Cortex of kidney (tissue), 1 donor: ENCODE measurements around the gene SORCS3.

Experiments used
- DNase-seq: peaks from one replicate; lab custom pipeline; 2025; lab: John Stamatoyannopoulos, UW

Gene SORCS3

DNA sequence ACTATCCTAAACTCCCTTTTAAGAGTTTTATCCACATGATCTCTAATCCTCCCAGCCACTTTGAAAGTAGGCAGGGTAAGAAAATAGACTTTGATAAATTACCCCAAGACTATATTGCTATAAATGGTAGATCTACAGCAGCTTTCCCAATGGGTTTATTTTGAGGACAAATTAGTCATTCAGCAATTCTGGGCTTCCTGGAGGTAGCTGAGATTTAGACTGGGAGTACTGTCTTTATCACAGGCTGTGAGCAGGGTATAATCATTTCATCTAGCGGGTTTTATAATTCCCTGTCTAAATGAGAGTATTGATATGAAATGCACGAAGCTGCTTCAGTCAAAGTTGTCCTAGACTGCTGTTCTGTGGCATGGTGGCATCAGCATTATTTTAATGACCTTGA lies 279.4 kb downstream of the SORCS3 start:
- DNase-seq, result no peak

GRCh38 chr10:104921763-104922162 lies 280.7 kb downstream of the SORCS3 start:
- no peak for DNase-seq

GRCh38 chr10:104922810-104923209 lies 281.7 kb downstream of the SORCS3 start:
- no peak for DNase-seq

DNA sequence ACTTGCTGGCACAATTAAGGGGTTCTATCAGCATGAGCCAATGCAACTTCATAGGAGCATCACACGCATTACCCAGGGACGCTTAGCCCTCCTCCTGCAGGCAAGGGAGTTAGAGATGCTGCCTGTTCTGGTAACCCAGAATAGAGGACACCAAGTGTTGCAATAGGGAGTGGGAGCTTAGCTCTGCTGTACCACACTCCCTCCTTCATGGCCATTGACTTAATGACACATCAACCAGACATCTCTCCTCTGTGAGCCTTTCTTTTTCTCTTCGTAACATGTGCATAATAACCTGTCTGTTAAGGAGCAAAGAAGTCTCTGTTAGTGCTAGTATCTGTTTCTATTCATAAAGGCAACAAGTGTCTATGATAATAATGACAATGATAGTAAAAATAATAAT lies 282.4 kb downstream of the SORCS3 start:
- no peak for DNase-seq

DNA sequence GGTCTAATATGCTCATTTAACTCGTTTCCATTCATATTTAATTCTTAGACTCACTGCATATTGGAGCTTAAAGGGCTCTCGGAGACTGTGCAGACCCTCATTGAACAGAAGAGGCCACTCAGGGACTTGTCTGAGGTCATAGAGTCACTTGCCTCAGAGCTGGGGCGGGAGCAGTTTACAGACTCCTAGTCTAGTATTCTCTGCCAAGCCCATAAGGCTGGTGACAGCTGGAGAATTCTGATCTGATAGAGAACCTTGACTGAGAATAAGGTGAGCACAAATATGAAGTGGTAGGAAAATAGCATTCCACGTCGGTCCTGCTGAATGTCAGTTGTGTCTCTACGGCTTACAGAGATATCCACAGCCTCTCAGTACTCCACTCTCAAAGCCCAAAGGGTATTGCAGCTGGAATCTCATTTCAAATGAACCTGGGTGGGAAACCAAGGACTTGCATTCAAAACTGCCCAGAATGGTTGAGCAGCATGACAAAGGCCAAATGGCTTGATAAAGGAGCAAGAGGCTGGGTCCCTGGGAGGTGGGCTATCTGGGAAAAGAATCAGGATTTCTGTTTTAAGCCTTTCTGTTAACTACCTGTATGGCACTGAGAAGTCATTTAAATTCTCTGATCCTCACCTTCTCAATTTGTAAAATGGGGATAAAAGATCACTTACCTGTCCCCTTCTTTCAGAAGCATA lies 283.2 kb downstream of the SORCS3 start:
- DNase-seq, result no peak

DNA sequence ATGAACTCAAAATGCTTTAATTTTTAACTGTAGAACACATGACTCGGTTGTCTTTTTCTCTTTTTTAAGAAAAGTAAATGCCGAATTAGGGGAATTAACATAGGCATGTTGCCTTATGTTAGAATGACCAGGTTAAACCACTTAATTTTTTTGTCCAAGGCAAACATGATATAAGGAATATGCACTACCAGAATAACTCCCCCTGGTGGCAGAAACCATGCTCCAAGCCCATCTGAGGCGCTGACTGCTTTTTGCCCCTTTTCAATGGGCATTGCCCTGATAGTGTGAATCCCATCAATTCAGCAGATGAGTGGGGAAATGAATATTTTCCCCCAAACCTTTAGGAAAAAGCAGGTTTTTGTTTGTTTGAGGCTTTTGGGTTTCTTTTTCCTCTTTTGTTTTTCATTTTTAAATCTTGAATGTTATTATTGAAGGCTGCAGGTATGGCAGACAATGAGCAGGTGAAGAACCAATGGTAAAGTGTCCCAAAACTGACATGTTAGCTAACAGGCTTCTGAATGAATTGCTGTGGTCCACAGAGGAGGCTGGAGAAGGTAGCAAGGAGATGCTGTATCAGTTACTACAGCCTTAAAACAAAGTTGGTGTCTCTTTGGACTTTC lies 284.3 kb downstream of the SORCS3 start:
- DNase-seq, result no peak

DNA sequence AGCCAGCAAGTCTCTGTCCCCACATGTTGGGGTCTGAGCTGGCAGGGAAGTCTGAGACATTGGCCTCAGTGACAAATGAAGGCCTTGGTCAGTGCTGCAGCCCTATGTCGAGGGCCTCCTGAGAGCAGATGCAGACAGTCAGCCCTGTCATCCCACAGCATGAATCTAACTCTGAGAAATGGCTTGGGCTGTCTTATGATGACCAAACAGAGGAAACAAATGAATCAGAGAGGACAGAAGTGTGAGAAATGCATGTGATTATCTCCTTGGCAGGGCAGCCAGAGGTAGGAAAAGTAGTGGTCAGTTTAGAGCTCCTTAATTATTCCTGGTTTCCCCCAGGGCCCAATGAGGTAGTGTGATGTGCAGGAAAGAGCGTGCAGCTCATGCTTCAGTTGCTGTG lies 287.6 kb downstream of the SORCS3 start:
- DNase-seq, result no peak

DNA sequence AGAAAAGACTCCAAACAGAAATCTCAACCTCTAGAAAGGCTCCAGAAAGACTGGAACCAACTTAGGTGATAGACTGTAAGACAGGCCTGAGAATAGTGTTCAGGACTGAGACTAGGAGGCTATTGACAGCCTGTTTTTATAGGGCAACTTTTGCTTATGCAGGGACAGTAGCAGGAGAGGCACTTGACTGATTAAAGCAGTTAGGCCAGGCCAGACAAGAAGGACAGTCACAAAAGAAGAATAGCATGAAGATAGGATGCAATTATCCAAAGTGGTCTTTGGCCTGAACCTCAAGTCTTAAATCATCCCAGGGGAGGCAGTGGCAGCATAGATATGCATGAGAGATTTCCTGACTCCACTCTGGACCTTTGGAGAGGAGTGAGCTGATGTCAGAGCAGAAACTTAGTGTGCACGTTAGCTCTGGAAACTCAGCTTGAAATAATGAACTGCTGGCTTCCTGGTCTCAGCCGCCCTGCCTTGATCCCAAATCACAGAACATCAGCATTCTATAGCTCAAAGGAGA lies 290.6 kb downstream of the SORCS3 start:
- DNase-seq, result no peak

DNA sequence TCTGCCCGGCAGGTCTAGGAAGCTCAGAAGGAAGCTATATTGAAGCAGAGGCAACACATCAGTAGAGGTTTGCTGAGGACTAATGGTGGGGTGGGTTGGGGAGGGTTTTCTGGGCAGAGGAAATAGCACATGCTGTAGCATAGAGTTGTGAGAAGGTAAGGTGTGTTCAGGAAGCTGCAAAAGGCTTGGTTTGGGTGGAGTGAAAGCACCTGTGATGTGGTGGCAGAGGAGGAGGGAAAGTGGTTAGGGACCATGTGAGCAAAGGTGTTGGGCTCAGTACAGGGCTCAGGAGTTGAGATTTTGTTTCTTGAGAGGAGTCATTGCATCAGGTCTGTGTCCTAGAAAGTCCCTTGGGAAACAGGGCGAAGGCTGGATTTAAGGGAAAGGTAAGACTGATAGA lies 294.6 kb downstream of the SORCS3 start:
- no peak for DNase-seq

- DNase-seq, result no peak
These were observed 296.5 kb downstream of the SORCS3 start for GRCh38 chr10:104937567-104937966.

DNA sequence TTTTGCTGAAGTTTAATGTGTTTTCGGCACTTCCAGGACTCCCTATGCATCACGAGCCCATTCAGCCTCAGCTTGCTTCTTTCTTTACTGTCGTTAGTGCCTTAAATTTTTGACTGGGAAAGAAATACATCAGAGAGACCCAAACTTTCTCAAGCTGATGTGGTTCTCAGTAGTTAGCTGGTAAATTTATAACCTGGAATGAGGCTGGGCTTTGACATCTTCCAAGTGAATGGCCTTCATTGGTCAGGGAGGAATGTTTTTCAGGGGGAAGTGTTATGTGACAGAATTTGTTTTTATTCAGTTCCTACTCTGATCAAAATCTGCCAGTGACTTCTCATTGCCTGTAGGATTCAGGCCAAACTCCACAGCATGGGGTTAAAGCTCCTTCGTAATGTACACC lies 296.9 kb downstream of the SORCS3 start:
- DNase-seq, result no peak

DNA sequence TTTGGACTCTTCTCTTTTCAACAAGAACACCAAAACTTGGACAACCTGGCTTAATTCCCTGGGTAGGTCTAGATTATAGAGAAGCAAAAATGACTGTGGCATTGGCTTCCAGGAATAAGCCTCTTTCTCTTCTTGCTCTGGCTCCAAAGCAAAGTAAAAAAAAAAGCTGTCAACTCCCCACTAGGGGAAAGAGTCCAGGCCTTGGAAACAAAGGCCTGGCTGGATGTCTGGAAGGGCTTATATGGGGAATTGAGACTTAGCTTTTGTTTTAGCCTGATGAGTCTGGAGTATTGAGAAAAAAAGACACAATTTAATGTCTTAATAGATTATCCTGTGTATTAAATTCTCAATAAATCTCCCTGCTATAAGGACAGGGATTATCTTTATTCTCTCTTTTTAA lies 300.6 kb downstream of the SORCS3 start:
- DNase-seq, result no peak

- DNase-seq, result no peak
These were observed 306.2 kb downstream of the SORCS3 start for GRCh38 chr10:104947314-104947713.

DNA sequence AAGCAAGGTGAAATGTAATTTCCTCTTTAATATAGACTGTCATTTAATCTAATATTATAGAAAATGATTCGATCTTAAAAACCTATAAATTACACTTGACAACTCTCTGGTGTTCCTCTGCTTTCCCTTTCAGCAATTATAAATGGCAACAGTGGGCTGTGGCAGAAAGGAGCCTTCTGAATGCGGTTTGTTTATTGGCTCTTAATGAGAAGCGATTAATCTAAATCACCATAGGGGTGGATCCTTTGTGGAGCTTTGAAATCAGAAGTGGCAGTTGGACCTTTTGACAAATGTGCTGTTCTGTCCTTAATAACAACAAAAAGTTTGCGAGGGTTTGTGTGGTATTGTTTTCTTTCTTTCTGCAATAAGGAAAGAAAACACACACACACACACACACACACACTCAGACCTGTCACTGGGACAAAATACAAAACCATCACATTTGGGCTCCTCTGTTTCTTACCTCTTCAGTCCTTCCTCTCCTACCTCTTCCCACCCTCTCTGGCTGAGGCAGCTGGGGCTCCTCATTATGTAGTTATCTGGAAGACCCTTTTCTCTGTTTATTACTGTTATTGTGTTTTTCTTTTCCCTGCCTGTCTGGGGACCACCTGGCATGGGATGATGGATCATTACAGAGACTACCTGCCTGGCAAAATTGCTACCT lies 316.2 kb downstream of the SORCS3 start:
- no peak for DNase-seq

- DNase-seq, result no peak
These were observed 325.6 kb downstream of the SORCS3 start for GRCh38 chr10:104966563-104967297.

DNA sequence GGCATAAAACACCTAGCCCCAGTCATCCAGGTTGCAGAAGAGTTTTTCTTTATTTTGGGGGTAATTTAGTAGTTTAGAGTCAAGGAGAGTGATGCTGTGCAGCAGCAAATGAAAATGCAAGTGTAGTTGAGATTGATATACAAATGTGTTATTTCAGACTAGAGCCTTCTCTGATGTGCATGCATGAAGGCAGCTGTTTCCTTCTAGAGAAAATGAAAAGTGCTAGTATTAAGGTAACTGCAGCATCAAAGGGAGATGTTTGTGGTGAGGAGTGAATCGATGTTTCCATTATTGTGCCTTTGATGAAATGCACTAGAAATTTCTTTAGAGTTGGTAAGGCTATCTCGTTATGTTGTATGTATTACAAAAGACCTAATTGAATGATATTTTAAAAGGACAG lies 339.3 kb downstream of the SORCS3 start:
- no peak for DNase-seq

- DNase-seq, result no peak
These were observed 340.9 kb downstream of the SORCS3 start for GRCh38 chr10:104981995-104982394.

DNA sequence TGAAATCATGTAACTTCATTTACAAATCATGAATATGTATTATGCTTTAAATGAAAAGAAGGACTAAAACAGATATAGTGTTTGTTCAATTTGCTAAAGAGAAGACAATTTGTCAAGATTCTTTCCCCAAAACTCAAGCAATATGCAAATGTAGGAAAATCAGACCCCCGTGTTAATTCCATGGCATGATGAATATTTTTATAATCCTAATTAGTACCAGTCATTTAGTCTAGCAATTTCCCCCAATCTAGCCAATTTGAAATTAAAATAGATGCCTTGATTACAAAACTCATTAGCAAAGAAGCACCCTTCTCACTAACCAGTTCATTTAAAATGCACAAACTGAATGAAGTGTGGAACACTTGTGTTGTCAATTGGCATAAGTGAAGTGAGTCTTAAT lies 347.6 kb downstream of the SORCS3 start:
- DNase-seq, result no peak

DNA sequence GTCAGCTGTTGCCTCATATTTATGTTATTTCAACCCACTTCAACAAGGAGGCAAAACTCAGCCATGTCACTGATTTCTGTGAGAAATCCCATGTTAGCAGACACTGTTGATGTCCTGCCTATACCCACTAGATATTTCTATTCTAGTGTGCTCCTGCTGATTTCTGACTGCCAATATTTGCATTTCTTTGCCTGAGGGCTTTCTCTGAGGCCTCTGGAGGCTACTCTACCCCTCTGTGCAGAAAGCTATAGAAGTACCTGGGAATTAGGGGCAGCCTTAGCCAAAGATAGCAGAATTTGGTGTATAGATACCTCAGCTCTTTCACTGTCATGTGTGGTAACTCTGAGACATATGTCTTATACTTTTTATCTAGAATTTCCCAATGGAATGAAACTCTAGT lies 348.8 kb downstream of the SORCS3 start:
- DNase-seq, result no peak

DNA sequence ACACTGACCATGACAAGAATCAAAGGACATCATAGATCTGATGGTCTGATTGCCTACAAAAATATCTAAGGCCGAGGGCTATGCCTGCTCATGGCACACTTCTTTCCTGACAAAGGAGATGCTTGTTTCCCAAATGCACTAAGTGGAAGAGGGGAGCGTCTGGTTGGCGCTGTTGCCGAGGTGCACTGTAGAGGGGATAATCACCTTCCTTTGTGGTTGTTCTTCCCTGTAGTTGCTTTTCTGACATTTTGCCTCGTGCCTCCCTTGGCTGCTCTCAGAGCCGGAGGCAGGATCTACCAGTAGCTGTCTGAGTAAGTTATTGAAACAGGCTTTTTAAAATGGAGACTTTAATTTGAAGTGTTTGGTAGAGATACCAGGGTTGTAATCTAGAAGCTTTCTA lies 352.0 kb downstream of the SORCS3 start:
- no peak for DNase-seq

GRCh38 chr10:105001269-105001668 lies 360.2 kb downstream of the SORCS3 start:
- no peak for DNase-seq

DNA sequence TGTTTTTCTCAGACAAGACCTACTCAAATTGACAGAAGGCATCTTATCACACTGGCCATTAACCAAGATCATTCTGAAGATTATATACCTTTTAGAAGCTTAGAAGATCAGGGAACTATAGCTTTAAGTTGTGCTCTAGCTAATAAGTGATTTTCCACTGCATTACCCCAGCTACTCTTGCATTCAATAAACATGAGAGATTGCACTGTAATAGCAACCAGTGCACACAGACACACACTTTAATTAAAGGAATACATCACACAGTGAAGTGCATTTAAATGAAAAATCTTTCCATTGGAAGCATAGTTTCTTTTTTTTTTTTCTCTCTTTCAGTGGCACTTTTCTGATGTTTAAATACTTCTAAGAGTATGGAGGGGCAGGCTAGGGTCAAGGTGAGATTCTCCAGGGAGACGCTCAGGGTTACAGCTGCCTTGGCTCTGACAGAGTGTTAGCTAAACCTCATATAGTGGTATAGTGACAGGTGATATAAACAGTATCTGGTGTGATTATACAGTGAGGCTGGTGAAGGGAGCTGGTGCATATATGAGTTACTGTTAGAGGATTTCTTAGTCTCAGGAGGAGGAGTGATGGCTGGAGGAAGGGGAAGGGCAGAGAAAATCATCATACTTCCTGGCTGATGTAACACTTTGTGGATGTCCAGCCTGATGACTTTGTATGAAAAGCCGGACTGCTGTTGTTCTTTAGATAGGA lies 369.5 kb downstream of the SORCS3 start:
- DNase-seq, result no peak
